ENCODE data around the gene ACOT11. TPM values are rescaled to one million over a fixed set of nuclear protein-coding genes. Genes with fewer than 3 reads are reported as not detected.

Gene ACOT11
- total RNA-seq, 1 donor from 2014 or later = 8.4 TPM

- DNase-seq = no peak
These were observed 10.4 kb upstream of the ACOT11 start for GRCh38 chr1:54537611-54538010.

- no peak for DNase-seq
These were observed 9.5 kb upstream of the ACOT11 start for GRCh38 chr1:54538538-54538937.

GRCh38 chr1:54540582-54541295 lies 7.3 kb upstream of the ACOT11 start:
- no peak for DNase-seq

GRCh38 chr1:54542120-54542961 lies 5.7 kb upstream of the ACOT11 start:
- peak; percentile 23 for DNase-seq

- no peak for DNase-seq
These were observed 5.0 kb upstream of the ACOT11 start for GRCh38 chr1:54542962-54543539.

GRCh38 chr1:54543729-54544496 lies 4.1 kb upstream of the ACOT11 start:
- DNase-seq = no peak

GRCh38 chr1:54545916-54546635 lies 2.0 kb upstream of the ACOT11 start:
- no peak for DNase-seq

GRCh38 chr1:54546651-54547401 lies 1.2 kb upstream of the ACOT11 start:
- DNase-seq = no peak

GRCh38 chr1:54548389-54549044 lies 489 bp downstream of the ACOT11 start:
- DNase-seq = no peak

GRCh38 chr1:54549181-54549924 lies 1.3 kb downstream of the ACOT11 start:
- no peak for DNase-seq

- no peak for DNase-seq
These were observed 3.9 kb downstream of the ACOT11 start for GRCh38 chr1:54551891-54552290.

GRCh38 chr1:54553602-54554313 lies 5.7 kb downstream of the ACOT11 start:
- no peak for DNase-seq

GRCh38 chr1:54556110-54556509 lies 8.1 kb downstream of the ACOT11 start:
- no peak for DNase-seq

- no peak for DNase-seq
These were observed 9.8 kb downstream of the ACOT11 start for GRCh38 chr1:54557671-54558355.

GRCh38 chr1:54558434-54559030 lies 10.5 kb downstream of the ACOT11 start:
- no peak for DNase-seq

- DNase-seq = no peak
These were observed 11.1 kb downstream of the ACOT11 start for GRCh38 chr1:54559111-54559548.

- no peak for DNase-seq
These were observed 11.8 kb downstream of the ACOT11 start for GRCh38 chr1:54559771-54560231.

Measured in skin of body (tissue), 2 donors.